GM12878 (cell line): ENCODE measurements around the gene SETBP1. TPM values are rescaled to one million over a fixed set of nuclear protein-coding genes. Genes with fewer than 3 reads are reported as not detected.

ENCODE experiments used
- ATAC-seq: fragments of 200-7000 bp; cut with Tn5 transposase; 3 replicates; pipeline ENCODE4 v1.9.1; 2020; ENCODE audit warnings: mild to moderate bottlenecking, moderate library complexity
- BruUV-seq: library from RNA; stranded (reverse); fragments of 400-500 nt; replicated peaks from 2 replicates; lab custom pipeline; 2021; lab: Mats Ljungman, UMichigan
- CTCF ChIA-PET: fragments of 300-600 bp; sonication (Branson Sonifier 250); formaldehyde crosslinking; extraction: SDS; loops from one replicate; lab custom pipeline; 2021; ENCODE audit warnings: inconsistent platforms; lab: Yijun Ruan, JAX
- POLR2A ChIA-PET: fragments of 350-600 bp; formaldehyde crosslinking; extraction: SDS; loops from one replicate; lab custom pipeline; 2021; ENCODE audit warnings: inconsistent platforms; lab: Charles Lee
- RAD21 ChIA-PET: fragments of 300-600 bp; sonication (Branson Sonifier 250); formaldehyde crosslinking; loops from one replicate; lab custom pipeline; 2023; ENCODE audit warnings: antibody characterized with exemption; ENCODE audit not compliant: unreplicated experiment; lab: Charles Lee
- SMC1A ChIA-PET: fragments of 300-600 bp; sonication (Branson Sonifier 250); formaldehyde crosslinking; loops from one replicate; lab custom pipeline; 2023; ENCODE audit not compliant: unreplicated experiment, uncharacterized antibody; lab: Charles Lee
- DNase-seq: peaks from one replicate; pipeline ENCODE4 v3.0.0-alpha.2; 2011; ENCODE audit warnings: low read depth, low spot score
- FAIRE-seq: peaks from 3 replicates; lab custom pipeline; 2011; peaks lifted over from hg19 to GRCh38; lab: Jason Lieb, UNC
- H2AFZ ChIP-seq: 2 replicates; pipeline ENCODE4 v1.6.0; 2011; ENCODE audit warnings: low read depth, low read length, control low read depth; ENCODE audit not compliant: control insufficient read depth
- H3K27ac ChIP-seq: 2 replicates; pipeline ENCODE4 v1.5.1; 2011; ENCODE audit warnings: control low read depth; ENCODE audit not compliant: control insufficient read depth, insufficient read depth
- H3K27me3 ChIP-seq, 2 experiments: replicated peaks in 1 of 2; 2 replicates each; pipeline versions ENCODE4 v1.6.0 to v1.6.1; 2011; ENCODE audit warnings: low read length in 1 of 2; ENCODE audit not compliant: control insufficient read depth in 2 of 2, insufficient read depth in 2 of 2
- H3K36me3 ChIP-seq, 2 experiments: 2 replicates each; pipeline ENCODE4 v1.5.1; 2011; ENCODE audit warnings: low read length in 1 of 2; ENCODE audit not compliant: control insufficient read depth in 2 of 2, insufficient read depth in 2 of 2
- H3K4me1 ChIP-seq: 2 replicates; pipeline ENCODE4 v1.6.1; 2011; ENCODE audit warnings: mild to moderate bottlenecking, low read length, moderate library complexity, mixed read lengths; ENCODE audit not compliant: control insufficient read depth, insufficient read depth
- H3K4me2 ChIP-seq: 2 replicates; pipeline ENCODE4 v1.6.0; 2011; ENCODE audit warnings: control low read depth; ENCODE audit not compliant: control insufficient read depth, insufficient read depth
- H3K4me3 ChIP-seq: fragments of 200-600 bp; sonication (generic); 2 replicates; pipeline ENCODE4 v1.5.1; 2016
- H3K79me2 ChIP-seq: 2 replicates; pipeline ENCODE4 v1.6.0; 2011; ENCODE audit warnings: low read length; ENCODE audit not compliant: control insufficient read depth, insufficient read depth
- H3K9ac ChIP-seq: 2 replicates; pipeline ENCODE4 v1.8.0; 2011; ENCODE audit warnings: low read length, control low read depth, mixed read lengths; ENCODE audit not compliant: control insufficient read depth, insufficient read depth
- H3K9me3 ChIP-seq: replicated peaks from 3 replicates; pipeline ENCODE4 v1.5.1; 2011; ENCODE audit warnings: mild to moderate bottlenecking, low read length; ENCODE audit not compliant: control insufficient read depth, insufficient read depth
- H4K20me1 ChIP-seq: 2 replicates; pipeline ENCODE4 v1.6.0; 2011; ENCODE audit not compliant: control insufficient read depth, insufficient read depth
- CUX1 ChIP-seq: IDR thresholded peaks from 2 replicates; pipeline ENCODE4 v1.6.1; 2012; ENCODE audit warnings: improper control_type of control experiment, low read depth, low read length; ENCODE audit not compliant: insufficient replicate concordance
- E2F8 ChIP-seq: fragments of 450-650 bp; IDR thresholded peaks from 2 replicates; pipeline ENCODE4 v1.6.1; 2018; ENCODE audit warnings: mild to moderate bottlenecking, low read depth, moderate library complexity; ENCODE audit not compliant: partially characterized antibody
- ELK1 ChIP-seq: IDR thresholded peaks from 2 replicates; pipeline ENCODE4 v1.6.1; 2012; ENCODE audit warnings: low read depth, low read length, improper control_type of control experiment
- FOXM1 ChIP-seq: IDR thresholded peaks from 2 replicates; pipeline ENCODE4 v1.6.1; 2012; ENCODE audit warnings: low read depth, mild to moderate bottlenecking, inconsistent platforms, low read length, moderate library complexity
- KAT2A ChIP-seq: conservative IDR thresholded peaks from 2 replicates; pipeline ENCODE4 v1.6.1; 2011; ENCODE audit warnings: low read depth, low read length; ENCODE audit not compliant: control insufficient read depth
- SMAD1 ChIP-seq: fragments of 450-650 bp; IDR thresholded peaks from 2 replicates; pipeline ENCODE4 v1.6.1; 2018; ENCODE audit warnings: mild to moderate bottlenecking, low read depth; ENCODE audit not compliant: partially characterized antibody
- SPI1 ChIP-seq: IDR thresholded peaks from 2 replicates; pipeline ENCODE4 v1.6.1; 2011; ENCODE audit warnings: low read depth, mild to moderate bottlenecking, low read length, moderate library complexity, borderline replicate concordance; ENCODE audit not compliant: insufficient read depth
- WGBS: methylation state at CpG from one replicate; pipeline ENCODE4 v1.1.6; 2016; ENCODE audit warnings: low lambda C conversion rate; ENCODE audit not compliant: insufficient replicate concordance, insufficient coverage; ENCODE audit errors: missing lambda C conversion rate; 5-methylcytosine and 5-hydroxymethylcytosine counted together
- in situ Hi-C: fragments of 300-500 bp; cut with MboI; formaldehyde crosslinking; loops from 9 replicates; pipeline ENCODE4 v1.14.3; 2018; ENCODE audit warnings: mixed read lengths
- intact Hi-C: fragments of 100-400 bp; cut with micrococcal nuclease; formaldehyde crosslinking; loops from one replicate; pipeline ENCODE4 v1.14.2; 2022; ENCODE audit not compliant: unreplicated experiment
- polyA plus RNA-seq, 11 experiments: library from polyadenylated mRNA; depleted of rRNA in 4 of 11; unstranded in 6 of 11; stranded (reverse) in 5 of 11; fragments of >200 nt; fragmentation: Nextera tagmentation in 4 of 11; fragmentation: Illumina TruSeq in 1 of 11; extraction: Ambion mirVana in 4 of 11; extraction: Trizol in 1 of 11; gene quantifications; 1 replicate in 1 of 11; 2 replicates in 10 of 11; pipeline versions ENCODE4 v1.2.1 to v1.2.3, GENCODE V29; 2011 to 2016; ENCODE audit warnings: inconsistent platforms in 2 of 11, missing spikeins in 2 of 11, low read depth in 1 of 11
- total RNA-seq, 4 experiments: library from RNA; depleted of rRNA in 3 of 4; stranded (reverse); fragments of >200 nt in 3 of 4; fragmentation: Illumina TruSeq in 1 of 4; extraction: Trizol in 1 of 4; gene quantifications; 2 replicates each; pipeline versions ENCODE4 v1.2.1 to v1.2.3, GENCODE V29; 2013 to 2021

Gene SETBP1
- total and polyA plus RNA-seq, 10 of the 15 experiments (the other 5 are each of a cell fraction or from before 2014, with no cell fraction given) = 0.99 to 29.7 (median 8.3) TPM

- TF ChIP-seq E2F8 (no peak), SPI1 (no peak), ELK1 (no peak), KAT2A (no peak), SMAD1 (no peak)
- TF ChIP-seq, all 136 proteins: peak for 0
Measured at GRCh38 chr18:44828080-44828479, 147.4 kb downstream of the SETBP1 start (continued).

GRCh38 chr18:44830581-44830980 is 149.9 kb downstream of the SETBP1 start:
- Histone ChIP-seq H3K9ac (no peak overlapping the region), H2AFZ (no peak overlapping the region), H3K79me2 (no peaks in the 10 kb centered on the region), H3K4me3 (no peak overlapping the region), H4K20me1 (no peaks in the 10 kb centered on the region), H3K4me1 (no peaks in the 10 kb centered on the region), H3K4me2 (no peak overlapping the region), H3K27ac (no peak overlapping the region), H3K27me3 (no peaks in the 10 kb centered on the region), H3K36me3 (no peaks in the 10 kb centered on the region), H3K9me3 (no peaks in the 10 kb centered on the region)
- TF ChIP-seq FOXM1 = no peak
- no peak for TF ChIP-seq CUX1
- intact Hi-C loops = no loop called here
- no peak for DNase-seq
- CTCF ChIA-PET = interaction anchor here (0.5 kb wide), 1 partner anchor 139 kb away, joined by 3 read pairs; no protein-coding TSS in a partner anchor
- SMC1A ChIA-PET = no interaction called here
- no TSS peak for BruUV-seq
- no peak for ATAC-seq
- RAD21 ChIA-PET = interaction anchor here (0.8 kb wide), 1 partner anchor 13 kb away, joined by 3 read pairs; no protein-coding TSS in a partner anchor
- in situ Hi-C loops = no loop called here
- WGBS = 0% methylated on average over 1 of the region's 1 CpG
- no peak for FAIRE-seq
- POLR2A ChIA-PET = no interaction called here
